Chondrocyte (in vitro differentiated cells): Measurements from ENCODE around the gene LDB2. TPM values are rescaled to one million over a fixed set of nuclear protein-coding genes. Genes with fewer than 3 reads are reported as not detected.

ENCODE experiments used
- DNase-seq: peaks from one replicate; pipeline ENCODE4 v3.0.0; 2021; ENCODE audit warnings: mixed read lengths, low spot score
- H3K27ac Mint-ChIP-seq: one replicate; pipeline ENCODE4 v1.8.0; 2021; ENCODE audit warnings: mild to moderate bottlenecking, moderate library complexity, mixed read lengths; ENCODE audit not compliant: unreplicated experiment
- H3K27me3 Mint-ChIP-seq: 2 replicates; pipeline ENCODE4 v1.8.0; 2021; ENCODE audit warnings: low read depth, mixed read lengths
- H3K36me3 Mint-ChIP-seq: 2 replicates; pipeline ENCODE4 v1.8.0; 2021; ENCODE audit warnings: low read depth, mixed read lengths
- H3K4me1 Mint-ChIP-seq: 2 replicates; pipeline ENCODE4 v1.8.0; 2021; ENCODE audit warnings: low read depth, mild to moderate bottlenecking, mixed read lengths
- H3K4me3 Mint-ChIP-seq: one replicate; pipeline ENCODE4 v1.8.0; 2021; ENCODE audit warnings: mild to moderate bottlenecking, moderate library complexity, mixed read lengths; ENCODE audit not compliant: unreplicated experiment
- H3K9me3 Mint-ChIP-seq: 2 replicates; pipeline ENCODE4 v1.8.0; 2021; ENCODE audit warnings: low read depth, mixed read lengths
- CTCF ChIP-seq: fragments of 200-600 bp; sonication (generic); IDR thresholded peaks from 2 replicates; pipeline ENCODE4 v1.5.0; 2021; ENCODE audit warnings: antibody characterized with exemption, mild to moderate bottlenecking, moderate library complexity
- total RNA-seq: library from RNA; stranded (reverse); gene quantifications from 3 replicates; pipeline ENCODE4 v1.2.1, GENCODE V29; 2021

The LDB2 gene
- total RNA-seq, 1 donor from 2014 or later: 2.0 TPM

GRCh38 chr4:16713696-16714095, 184.7 kb downstream of the LDB2 start:
- no peak overlapping the region for H3K4me3 Mint-ChIP-seq
- H3K36me3 Mint-ChIP-seq: no peaks in the 10 kb centered on the region
- DNase-seq: no peak
- H3K4me1 Mint-ChIP-seq: peaks cover 10% of the 10 kb centered on the region
- peaks cover 5% of the 10 kb centered on the region for H3K9me3 Mint-ChIP-seq
- no peak overlapping the region for H3K27ac Mint-ChIP-seq
- H3K27me3 Mint-ChIP-seq: no peaks in the 10 kb centered on the region
- no peak for TF ChIP-seq CTCF

GRCh38 chr4:16713271-16713670, 185.2 kb downstream of the LDB2 start:
- H3K9me3 Mint-ChIP-seq: peaks cover 5% of the 10 kb centered on the region
- no peak for TF ChIP-seq CTCF
- no peak overlapping the region for H3K27ac Mint-ChIP-seq
- no peak for DNase-seq
- peaks cover 10% of the 10 kb centered on the region for H3K4me1 Mint-ChIP-seq
- H3K27me3 Mint-ChIP-seq: no peaks in the 10 kb centered on the region
- H3K36me3 Mint-ChIP-seq: no peaks in the 10 kb centered on the region
- H3K4me3 Mint-ChIP-seq: no peak overlapping the region

GRCh38 chr4:16710198-16710597, 188.2 kb downstream of the LDB2 start:
- no peak for DNase-seq
- Mint-ChIP-seq H3K4me1 (no peaks in the 10 kb centered on the region), H3K36me3 (no peaks in the 10 kb centered on the region), H3K9me3 (no peaks in the 10 kb centered on the region), H3K4me3 (no peak overlapping the region), H3K27me3 (no peaks in the 10 kb centered on the region), H3K27ac (no peak overlapping the region)
- no peak for TF ChIP-seq CTCF

GRCh38 chr4:16707874-16708273, 190.6 kb downstream of the LDB2 start:
- no peak overlapping the region for H3K27ac Mint-ChIP-seq
- H3K9me3 Mint-ChIP-seq: no peaks in the 10 kb centered on the region

GRCh38 chr4:16706251-16706650, 192.2 kb downstream of the LDB2 start:
- no peak for TF ChIP-seq CTCF
- Mint-ChIP-seq H3K4me3 (no peak overlapping the region), H3K9me3 (no peaks in the 10 kb centered on the region), H3K36me3 (no peaks in the 10 kb centered on the region), H3K4me1 (no peaks in the 10 kb centered on the region), H3K27ac (no peak overlapping the region), H3K27me3 (no peaks in the 10 kb centered on the region)
- DNase-seq: no peak

More at GRCh38 chr4:16707874-16708273, 190.6 kb downstream of the LDB2 start:
- TF ChIP-seq CTCF: no peak
- Mint-ChIP-seq H3K4me1 (no peaks in the 10 kb centered on the region), H3K36me3 (no peaks in the 10 kb centered on the region), H3K4me3 (no peak overlapping the region), H3K27me3 (no peaks in the 10 kb centered on the region)
- no peak for DNase-seq
